ENCODE data around the gene CDCA4.
A peak's percentile ranks its signal among the peaks of the same experiment; 100 is the strongest.

Gene CDCA4

GRCh38 chr14:104977008-104977680 is 43.7 kb downstream of the CDCA4 start:
- H3K27ac ChIP-seq = peak overlapping the region; percentile 66
- TF ChIP-seq, protein P1, sequence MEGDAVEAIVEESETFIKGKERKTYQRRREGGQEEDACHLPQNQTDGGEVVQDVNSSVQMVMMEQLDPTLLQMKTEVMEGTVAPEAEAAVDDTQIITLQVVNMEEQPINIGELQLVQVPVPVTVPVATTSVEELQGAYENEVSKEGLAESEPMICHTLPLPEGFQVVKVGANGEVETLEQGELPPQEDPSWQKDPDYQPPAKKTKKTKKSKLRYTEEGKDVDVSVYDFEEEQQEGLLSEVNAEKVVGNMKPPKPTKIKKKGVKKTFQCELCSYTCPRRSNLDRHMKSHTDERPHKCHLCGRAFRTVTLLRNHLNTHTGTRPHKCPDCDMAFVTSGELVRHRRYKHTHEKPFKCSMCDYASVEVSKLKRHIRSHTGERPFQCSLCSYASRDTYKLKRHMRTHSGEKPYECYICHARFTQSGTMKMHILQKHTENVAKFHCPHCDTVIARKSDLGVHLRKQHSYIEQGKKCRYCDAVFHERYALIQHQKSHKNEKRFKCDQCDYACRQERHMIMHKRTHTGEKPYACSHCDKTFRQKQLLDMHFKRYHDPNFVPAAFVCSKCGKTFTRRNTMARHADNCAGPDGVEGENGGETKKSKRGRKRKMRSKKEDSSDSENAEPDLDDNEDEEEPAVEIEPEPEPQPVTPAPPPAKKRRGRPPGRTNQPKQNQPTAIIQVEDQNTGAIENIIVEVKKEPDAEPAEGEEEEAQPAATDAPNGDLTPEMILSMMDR (conservative IDR thresholded peaks at IDR 0.05) = no peak

DNA sequence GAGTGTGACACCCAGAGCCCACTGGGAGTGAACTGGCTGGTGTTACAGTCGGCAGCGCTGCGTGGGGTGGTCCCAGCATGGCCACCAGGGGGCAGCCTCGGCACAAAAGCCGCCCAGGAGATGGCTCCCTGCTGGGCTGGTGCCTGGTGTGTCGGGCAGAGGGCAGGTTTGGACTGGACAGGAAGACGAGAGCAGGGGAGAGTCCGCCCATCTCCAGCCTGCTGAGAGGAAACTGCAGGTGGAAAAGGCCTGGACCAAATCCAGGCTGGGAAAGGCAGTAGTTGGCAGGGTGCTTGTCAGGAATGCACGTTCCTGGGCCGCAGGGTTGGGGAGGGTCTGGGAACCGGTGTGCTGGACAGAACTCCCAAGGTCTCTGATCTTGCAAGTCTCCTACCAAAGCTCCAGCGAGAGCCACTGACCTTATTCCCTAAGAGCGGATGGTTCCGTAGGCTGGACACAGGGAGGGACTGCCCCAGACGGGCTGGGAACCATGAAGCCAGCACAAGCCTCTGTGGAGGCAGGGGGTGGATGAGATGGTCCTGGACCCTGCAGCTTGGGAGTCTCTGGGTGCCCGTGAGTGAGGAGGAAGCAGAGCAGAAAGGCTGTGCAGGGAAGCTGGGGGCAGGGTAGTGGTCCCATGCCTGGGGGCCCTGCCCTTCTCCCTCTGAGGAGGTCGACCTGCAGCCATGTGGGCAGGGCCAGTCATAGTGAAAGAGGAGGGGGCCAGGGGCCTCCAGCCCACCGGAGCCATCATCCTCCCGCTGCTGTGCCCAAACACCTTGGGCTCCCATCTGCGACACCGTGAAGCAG is 44.5 kb downstream of the CDCA4 start:
- TF ChIP-seq, protein P1 (conservative IDR thresholded peaks at IDR 0.05) = peak; percentile 94
- H3K27ac ChIP-seq = peak overlapping the region; percentile 25; the same call in 1 of the 2 replicates

- TF ChIP-seq, protein P1 (conservative IDR thresholded peaks at IDR 0.05) = no peak
- no peak overlapping the region for H3K27ac ChIP-seq
These were observed 45.2 kb downstream of the CDCA4 start for GRCh38 chr14:104975481-104976197.

DNA sequence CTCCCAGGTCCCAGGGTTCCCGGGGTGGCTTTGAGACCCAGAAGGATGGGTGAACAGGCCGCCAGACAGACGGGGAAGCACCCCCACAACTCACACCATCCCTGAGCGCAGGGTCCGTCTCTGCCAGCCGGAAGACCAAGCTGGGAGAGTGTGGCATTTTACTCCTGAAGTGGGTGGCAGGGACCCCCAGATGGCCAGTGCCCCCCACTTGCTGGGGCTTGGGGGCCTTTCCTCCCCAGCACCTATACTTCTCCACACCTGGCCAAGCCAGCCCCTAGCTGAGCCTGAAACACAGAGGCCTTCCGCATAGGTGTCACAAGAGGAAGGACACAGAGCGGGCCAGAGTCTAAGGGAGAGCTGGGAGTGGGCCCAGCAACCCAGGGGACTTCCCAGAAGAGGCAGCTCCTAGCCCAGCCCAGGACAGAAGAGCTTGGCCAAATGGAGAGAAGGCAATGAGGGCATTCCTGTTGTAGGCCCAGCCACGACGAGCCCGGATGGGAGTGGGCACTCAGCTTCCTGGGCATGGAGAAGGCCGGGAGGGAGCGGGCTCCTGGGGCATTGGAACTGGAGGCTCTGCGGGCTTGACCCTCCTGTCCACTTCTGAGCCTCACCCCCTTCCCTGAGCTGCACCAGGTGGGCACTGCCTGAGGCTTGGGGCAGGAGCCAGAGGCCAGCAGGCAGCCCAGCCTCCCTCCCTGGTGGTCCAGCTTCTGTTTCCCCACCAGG is 46.1 kb downstream of the CDCA4 start:
- no peak overlapping the region for H3K27ac ChIP-seq
- TF ChIP-seq, protein P1 (conservative IDR thresholded peaks at IDR 0.05) = no peak

DNA sequence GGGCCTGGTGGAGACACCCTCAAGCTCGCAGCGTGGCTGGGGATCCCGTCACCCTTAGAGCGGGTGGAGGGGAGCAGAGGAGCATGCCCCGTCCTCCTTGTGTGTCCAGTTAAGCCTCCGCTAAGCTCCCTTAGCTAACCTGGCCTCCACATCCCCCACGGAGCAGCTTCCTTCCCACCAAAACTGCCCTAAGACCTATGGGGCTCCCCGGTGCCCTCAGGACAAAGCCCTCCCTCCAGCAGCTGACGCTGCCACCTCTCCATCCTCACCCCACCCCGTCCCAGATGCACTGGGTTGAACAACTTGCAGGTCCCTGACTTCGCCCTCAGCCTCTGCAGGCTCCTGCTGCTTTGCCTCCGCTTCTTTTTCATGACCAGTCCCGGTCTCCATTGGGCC is 46.7 kb downstream of the CDCA4 start:
- no peak overlapping the region for H3K27ac ChIP-seq
- TF ChIP-seq, protein P1 (conservative IDR thresholded peaks at IDR 0.05) = no peak

DNA sequence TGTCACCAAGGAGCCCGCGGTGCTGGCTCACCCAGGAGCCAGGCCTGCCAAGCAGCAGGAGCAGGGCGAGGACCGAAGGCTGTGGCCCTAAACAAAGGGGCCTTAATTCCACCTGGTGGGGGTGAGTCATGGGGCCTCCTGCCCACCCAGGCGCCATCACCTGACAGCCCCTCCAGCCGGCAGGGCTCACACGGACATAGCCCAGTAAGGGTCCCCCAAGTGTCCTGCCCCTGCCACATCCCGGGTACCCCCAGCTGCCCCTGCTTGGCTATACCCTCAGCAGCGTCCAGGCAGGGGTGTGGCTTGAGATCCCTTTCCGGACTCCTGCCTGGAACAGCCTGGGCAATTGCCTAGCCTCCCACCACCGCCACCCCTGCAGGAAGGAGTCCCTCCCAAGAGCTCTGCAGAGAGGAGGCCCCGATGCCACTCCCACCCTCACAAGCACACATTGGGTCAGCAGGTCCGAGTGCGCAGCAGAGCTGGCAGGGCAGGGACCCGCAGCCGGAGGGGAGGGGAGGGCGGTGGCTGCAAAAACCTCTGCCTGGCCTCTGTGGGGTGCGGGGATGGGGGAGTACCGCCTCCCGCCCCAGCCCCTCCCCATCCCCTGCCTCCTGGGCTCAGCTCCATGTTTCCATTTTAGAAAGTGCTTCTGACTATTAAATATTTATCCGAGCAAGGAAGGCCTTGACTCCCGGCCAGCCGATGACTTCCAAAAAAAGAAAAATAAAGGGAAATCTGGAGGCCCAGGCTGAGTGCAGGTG is 47.3 kb downstream of the CDCA4 start:
- TF ChIP-seq, protein P1 (conservative IDR thresholded peaks at IDR 0.05) = no peak
- H3K27ac ChIP-seq = no peak overlapping the region

Measured in VCaP (cell line).